Endothelial cell of umbilical vein (primary cell): ENCODE data around the gene NEDD4L. TPM values are rescaled to one million over a fixed set of nuclear protein-coding genes. Genes with fewer than 3 reads are reported as not detected.

Experiments
- BruUV-seq: library from RNA; stranded (reverse); fragments of 400-500 nt; replicated peaks from 2 replicates; lab custom pipeline; 2021; lab: Mats Ljungman, UMichigan
- CTCF ChIA-PET: fragments of 300-600, 350-600 bp; sonication (Branson Sonifier 250); formaldehyde crosslinking; loops from one replicate; lab custom pipeline; 2021; ENCODE audit warnings: antibody characterized with exemption, inconsistent platforms; lab: Charles Lee
- POLR2A ChIA-PET: fragments of 300-600, 350-600 bp; sonication (Branson Sonifier 250); formaldehyde crosslinking; loops from one replicate; lab custom pipeline; 2021; ENCODE audit warnings: antibody characterized with exemption, inconsistent platforms; lab: Charles Lee
- DNase-seq: peaks from one replicate; pipeline ENCODE4 v3.0.0-alpha.2; 2011; ENCODE audit warnings: low read depth, low spot score
- FAIRE-seq: peaks from 2 replicates; lab custom pipeline; 2011; peaks lifted over from hg19 to GRCh38; lab: Jason Lieb, UNC
- H2AFZ ChIP-seq: 2 replicates; pipeline ENCODE4 v1.6.0; 2012; ENCODE audit warnings: low read depth, low read length, control low read depth, inconsistent platforms
- H3K27ac ChIP-seq: 2 replicates; pipeline ENCODE4 v1.5.1; 2011; ENCODE audit warnings: low read depth, mild to moderate bottlenecking, control low read depth, low read length, moderate library complexity; ENCODE audit not compliant: insufficient read depth
- H3K27me3 ChIP-seq, 2 experiments: 2 replicates each; pipeline versions ENCODE4 v1.6.0 to v1.6.1; 2011; ENCODE audit warnings: low read length in 2 of 2, mixed read lengths in 1 of 2; ENCODE audit not compliant: control insufficient read depth in 2 of 2, insufficient read depth in 2 of 2
- H3K36me3 ChIP-seq, 2 experiments: 2 replicates in 1 of 2; 3 replicates in 1 of 2; pipeline ENCODE4 v1.5.1; 2011; ENCODE audit warnings: low read length in 2 of 2, mild to moderate bottlenecking in 1 of 2, moderate library complexity in 1 of 2; ENCODE audit not compliant: control insufficient read depth in 2 of 2, insufficient read depth in 2 of 2; ENCODE audit errors: extremely low read depth in 1 of 2
- H3K4me1 ChIP-seq: 3 replicates; pipeline ENCODE4 v1.5.1; 2011; ENCODE audit warnings: mild to moderate bottlenecking, low read length; ENCODE audit not compliant: control insufficient read depth, insufficient read depth; ENCODE audit errors: extremely low read depth
- H3K4me2 ChIP-seq: 2 replicates; pipeline ENCODE4 v1.6.1; 2011; ENCODE audit warnings: low read length, control low read depth, mixed read lengths; ENCODE audit not compliant: insufficient read depth
- H3K4me3 ChIP-seq, 3 experiments: fragments of 200-600 bp in 1 of 3; sonication (generic), shearing (Covaris generic) in 1 of 3; replicated peaks in 1 of 3; 2 replicates each; pipeline ENCODE4 v1.5.1; 2011 to 2016; ENCODE audit warnings: control low read depth in 3 of 3, low read length in 3 of 3, mild to moderate bottlenecking in 2 of 3, inconsistent platforms in 1 of 3, low read depth in 1 of 3, moderate library complexity in 1 of 3; ENCODE audit not compliant: insufficient read depth in 1 of 3
- H3K79me2 ChIP-seq: 2 replicates; pipeline ENCODE4 v1.6.0; 2012; ENCODE audit warnings: low read length, inconsistent platforms; ENCODE audit not compliant: control insufficient read depth, insufficient read depth
- H3K9ac ChIP-seq: replicated peaks from 2 replicates; pipeline ENCODE3; 2011; ENCODE audit warnings: low read length, control low read depth; ENCODE audit not compliant: insufficient read depth; ENCODE audit errors: extremely low read depth
- H3K9me1 ChIP-seq: replicated peaks from 3 replicates; pipeline ENCODE4 v1.6.0; 2011; ENCODE audit warnings: mild to moderate bottlenecking, low read length; ENCODE audit not compliant: control insufficient read depth, insufficient read depth; ENCODE audit errors: extremely low read depth
- H3K9me3 ChIP-seq: replicated peaks from 2 replicates; pipeline ENCODE4 v1.5.1; 2012; ENCODE audit warnings: low read length, inconsistent platforms; ENCODE audit not compliant: control insufficient read depth, insufficient read depth
- H4K20me1 ChIP-seq: replicated peaks from 2 replicates; pipeline ENCODE3; 2011; ENCODE audit warnings: mild to moderate bottlenecking, low read length; ENCODE audit not compliant: control insufficient read depth, insufficient read depth; ENCODE audit errors: extremely low read depth
- CTCF ChIP-seq, 2 donors: IDR thresholded peaks; 1 replicate in 1 of 2; 2 replicates in 1 of 2; pipeline ENCODE4 v1.5.1; 2011; ENCODE audit warnings: low read length in 2 of 2, mild to moderate bottlenecking in 2 of 2, moderate library complexity in 2 of 2, control low read depth in 1 of 2, inconsistent platforms in 1 of 2, low read depth in 1 of 2; ENCODE audit not compliant: insufficient read depth in 1 of 2; ENCODE audit errors: extremely low read depth in 1 of 2
- EZH2 ChIP-seq: IDR thresholded peaks from 2 replicates; pipeline ENCODE4 v1.6.1; 2012; ENCODE audit warnings: borderline replicate concordance, low read depth, mild to moderate bottlenecking, moderate library complexity, low read length, inconsistent platforms; ENCODE audit not compliant: severe bottlenecking
- FOS ChIP-seq: IDR thresholded peaks from 2 replicates; pipeline ENCODE4 v1.6.1; 2011; ENCODE audit warnings: mild to moderate bottlenecking, low read length, moderate library complexity, borderline replicate concordance; ENCODE audit not compliant: insufficient read depth
- GATA2 ChIP-seq: IDR thresholded peaks from 2 replicates; pipeline ENCODE4 v1.7.0; 2011; ENCODE audit warnings: low read depth, mild to moderate bottlenecking, moderate library complexity, mixed read lengths, low read length; ENCODE audit not compliant: insufficient read length, insufficient read depth
- JUN ChIP-seq: IDR thresholded peaks from 2 replicates; pipeline ENCODE4 v1.6.1; 2011; ENCODE audit warnings: borderline replicate concordance, low read depth; ENCODE audit not compliant: insufficient read length, insufficient read depth
- MYC ChIP-seq: IDR thresholded peaks from one replicate; pipeline ENCODE4 v1.6.1; 2011; ENCODE audit warnings: mild to moderate bottlenecking, low read depth, low read length
- POLR2A ChIP-seq: IDR thresholded peaks from 2 replicates; pipeline ENCODE4 v1.6.1; 2012; ENCODE audit warnings: low read depth, mild to moderate bottlenecking, control low read depth, low read length
- POLR2AphosphoS5 ChIP-seq: IDR thresholded peaks from 2 replicates; pipeline ENCODE4 v1.6.1; 2012; ENCODE audit warnings: low read depth, mild to moderate bottlenecking, control low read depth, low read length, moderate library complexity; ENCODE audit not compliant: insufficient read depth
- dilution Hi-C: fragments of 300-500 bp; cut with MboI; formaldehyde crosslinking; loops from one replicate; pipeline ENCODE4 v1.15.0; 2019; ENCODE audit warnings: low sequenced_read_pairs; ENCODE audit not compliant: extremely low pct_ligation_motif_present
- intact Hi-C: fragments of 100-400 bp; cut with micrococcal nuclease; formaldehyde crosslinking; loops from one replicate; pipeline ENCODE4 v1.10.0; 2022
- polyA plus RNA-seq, 4 experiments: library from polyadenylated mRNA; depleted of rRNA in 3 of 4; stranded (reverse) in 3 of 4; unstranded in 1 of 4; fragments of >200 nt; gene quantifications; 2 replicates each; pipeline versions ENCODE4 v1.2.1 to v1.2.3, GENCODE V29; 2011 to 2012; ENCODE audit warnings: missing spikeins in 1 of 4
- total RNA-seq: library from RNA; stranded (reverse); gene quantifications from 2 replicates; pipeline ENCODE4 v1.2.3, GENCODE V29; 2021
- TF ChIP-seq, protein P1 (sequence below): IDR thresholded peaks from 2 replicates; pipeline ENCODE4 v1.6.1; 2011; ENCODE audit not compliant: insufficient read depth, insufficient read length

Gene NEDD4L
- total and polyA plus RNA-seq, 2 donors (not counting 3 experiments of a cell fraction or from before 2014, with no cell fraction given) = 20.5 to 78.9 TPM

GRCh38 chr18:58287353-58288274, 243.6 kb downstream of the NEDD4L start:
- Histone ChIP-seq H3K4me3 (no peak overlapping the region), H4K20me1 (no peaks in the 10 kb centered on the region), H3K27me3 (no peaks in the 10 kb centered on the region), H3K36me3 (no peaks in the 10 kb centered on the region), H3K9ac (no peak overlapping the region), H3K9me3 (no peaks in the 10 kb centered on the region), H3K27ac (peak overlapping the region; percentile 26), H2AFZ (no peak overlapping the region), H3K79me2 (no peaks in the 10 kb centered on the region), H3K4me1 (peaks cover 44% of the 10 kb centered on the region), H3K4me2 (no peak overlapping the region), H3K9me1 (no peaks in the 10 kb centered on the region)
- FAIRE-seq (peak; percentile 75), DNase-seq (no peak)
- no TSS peak for BruUV-seq
- intact Hi-C loops = loop anchor here (2.0 kb wide), 1 partner anchor 13 kb away; no protein-coding TSS in a partner anchor
- TF ChIP-seq POLR2A (no peak), JUN (no peak), MYC (no peak), FOS (no peak), EZH2 (no peak), GATA2 (no peak), CTCF (IDR thresholded peaks at IDR 0.05; ENCODE audit: extremely low read depth in 1 of 2, insufficient read depth in 1 of 2, low read depth in 1 of 2, low read length in 2 of 2) (no peak), POLR2AphosphoS5 (no peak)
- TF ChIP-seq, protein P1, sequence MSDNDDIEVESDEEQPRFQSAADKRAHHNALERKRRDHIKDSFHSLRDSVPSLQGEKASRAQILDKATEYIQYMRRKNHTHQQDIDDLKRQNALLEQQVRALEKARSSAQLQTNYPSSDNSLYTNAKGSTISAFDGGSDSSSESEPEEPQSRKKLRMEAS = no peak
- POLR2A ChIA-PET = no interaction called here
- dilution Hi-C loops = no loop called here
- CTCF ChIA-PET = interaction anchor here (1.2 kb wide), 1 partner anchor 13 kb away, joined by 3 read pairs; no protein-coding TSS in a partner anchor
